Measurements from ENCODE around the gene CLK1. TPM values are rescaled to one million over a fixed set of nuclear protein-coding genes. Genes with fewer than 3 reads are reported as not detected.

CLK1 gene
- total and polyA plus RNA-seq, 2 of the 13 experiments (the other 11 are each of a cell fraction or from before 2014, with no cell fraction given): 66.6 to 101 TPM

DNA sequence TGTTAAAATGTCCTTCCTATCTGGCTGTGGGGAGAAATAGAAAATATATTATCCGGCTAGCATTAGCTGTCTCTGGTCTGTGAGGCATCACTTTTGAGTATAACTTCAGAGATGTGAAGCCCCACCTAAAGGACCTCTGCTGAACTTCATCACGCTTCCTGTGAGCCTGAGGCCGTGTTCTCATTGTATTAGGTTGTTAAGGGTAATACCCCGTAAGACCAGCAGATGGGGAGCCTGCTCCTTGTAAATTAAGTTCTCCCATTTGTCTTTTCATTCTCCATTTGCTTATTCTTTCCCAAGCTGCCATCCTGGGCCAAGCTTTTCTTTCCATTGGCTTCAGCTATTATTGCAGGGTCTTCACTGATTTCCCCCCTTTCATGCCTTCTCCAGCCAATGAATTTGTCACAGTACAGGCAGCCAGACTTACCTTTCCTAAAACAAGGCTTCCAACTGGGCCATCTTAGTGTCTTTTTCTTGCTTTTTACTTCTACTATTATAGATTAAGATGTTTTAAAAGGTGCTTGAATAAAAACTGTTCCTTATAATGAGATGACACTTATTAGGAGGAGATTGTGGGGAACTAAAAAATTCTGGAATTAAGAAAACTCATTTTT is 37.1 kb upstream of the CLK1 start (continued):
- TF ChIP-seq, protein P1, sequence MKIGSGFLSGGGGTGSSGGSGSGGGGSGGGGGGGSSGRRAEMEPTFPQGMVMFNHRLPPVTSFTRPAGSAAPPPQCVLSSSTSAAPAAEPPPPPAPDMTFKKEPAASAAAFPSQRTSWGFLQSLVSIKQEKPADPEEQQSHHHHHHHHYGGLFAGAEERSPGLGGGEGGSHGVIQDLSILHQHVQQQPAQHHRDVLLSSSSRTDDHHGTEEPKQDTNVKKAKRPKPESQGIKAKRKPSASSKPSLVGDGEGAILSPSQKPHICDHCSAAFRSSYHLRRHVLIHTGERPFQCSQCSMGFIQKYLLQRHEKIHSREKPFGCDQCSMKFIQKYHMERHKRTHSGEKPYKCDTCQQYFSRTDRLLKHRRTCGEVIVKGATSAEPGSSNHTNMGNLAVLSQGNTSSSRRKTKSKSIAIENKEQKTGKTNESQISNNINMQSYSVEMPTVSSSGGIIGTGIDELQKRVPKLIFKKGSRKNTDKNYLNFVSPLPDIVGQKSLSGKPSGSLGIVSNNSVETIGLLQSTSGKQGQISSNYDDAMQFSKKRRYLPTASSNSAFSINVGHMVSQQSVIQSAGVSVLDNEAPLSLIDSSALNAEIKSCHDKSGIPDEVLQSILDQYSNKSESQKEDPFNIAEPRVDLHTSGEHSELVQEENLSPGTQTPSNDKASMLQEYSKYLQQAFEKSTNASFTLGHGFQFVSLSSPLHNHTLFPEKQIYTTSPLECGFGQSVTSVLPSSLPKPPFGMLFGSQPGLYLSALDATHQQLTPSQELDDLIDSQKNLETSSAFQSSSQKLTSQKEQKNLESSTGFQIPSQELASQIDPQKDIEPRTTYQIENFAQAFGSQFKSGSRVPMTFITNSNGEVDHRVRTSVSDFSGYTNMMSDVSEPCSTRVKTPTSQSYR (CRISPR knock-in tag; IDR thresholded peaks at IDR 0.05; ENCODE audit: borderline replicate concordance): no peak
- TF ChIP-seq PAF1 (CRISPR knock-in tag; IDR thresholded peaks at IDR 0.05) (no peak), ZNF225 (CRISPR knock-in tag; IDR thresholded peaks at IDR 0.05) (no peak), SSRP1 (CRISPR knock-in tag; IDR thresholded peaks at IDR 0.05) (no peak), GPN1 (CRISPR knock-in tag; IDR thresholded peaks at IDR 0.05; ENCODE audit: borderline replicate concordance) (no peak), ZNF670 (CRISPR knock-in tag; IDR thresholded peaks at IDR 0.05; ENCODE audit: borderline replicate concordance) (no peak), ZNF451 (CRISPR knock-in tag; IDR thresholded peaks at IDR 0.05) (no peak), DNMT3B (CRISPR knock-in tag; conservative IDR thresholded peaks at IDR 0.05) (no peak), FOXC1 (CRISPR knock-in tag; IDR thresholded peaks at IDR 0.05; ENCODE audit: borderline replicate concordance) (no peak), ERF (CRISPR knock-in tag; IDR thresholded peaks at IDR 0.05) (peak; percentile 32; the same call in 1 of the 2 replicates), ZNF382 (CRISPR knock-in tag; IDR thresholded peaks at IDR 0.05; ENCODE audit: borderline replicate concordance) (no peak), HMGA1 (CRISPR knock-in tag; conservative IDR thresholded peaks at IDR 0.05) (no peak), ZNF775 (CRISPR knock-in tag; IDR thresholded peaks at IDR 0.05; ENCODE audit: borderline replicate concordance) (peak; percentile 98)
- TF ChIP-seq, protein P2, sequence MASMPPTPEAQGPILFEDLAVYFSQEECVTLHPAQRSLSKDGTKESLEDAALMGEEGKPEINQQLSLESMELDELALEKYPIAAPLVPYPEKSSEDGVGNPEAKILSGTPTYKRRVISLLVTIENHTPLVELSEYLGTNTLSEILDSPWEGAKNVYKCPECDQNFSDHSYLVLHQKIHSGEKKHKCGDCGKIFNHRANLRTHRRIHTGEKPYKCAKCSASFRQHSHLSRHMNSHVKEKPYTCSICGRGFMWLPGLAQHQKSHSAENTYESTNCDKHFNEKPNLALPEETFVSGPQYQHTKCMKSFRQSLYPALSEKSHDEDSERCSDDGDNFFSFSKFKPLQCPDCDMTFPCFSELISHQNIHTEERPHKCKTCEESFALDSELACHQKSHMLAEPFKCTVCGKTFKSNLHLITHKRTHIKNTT (CRISPR knock-in tag; IDR thresholded peaks at IDR 0.05): no peak
- TF ChIP-seq, protein P3, sequence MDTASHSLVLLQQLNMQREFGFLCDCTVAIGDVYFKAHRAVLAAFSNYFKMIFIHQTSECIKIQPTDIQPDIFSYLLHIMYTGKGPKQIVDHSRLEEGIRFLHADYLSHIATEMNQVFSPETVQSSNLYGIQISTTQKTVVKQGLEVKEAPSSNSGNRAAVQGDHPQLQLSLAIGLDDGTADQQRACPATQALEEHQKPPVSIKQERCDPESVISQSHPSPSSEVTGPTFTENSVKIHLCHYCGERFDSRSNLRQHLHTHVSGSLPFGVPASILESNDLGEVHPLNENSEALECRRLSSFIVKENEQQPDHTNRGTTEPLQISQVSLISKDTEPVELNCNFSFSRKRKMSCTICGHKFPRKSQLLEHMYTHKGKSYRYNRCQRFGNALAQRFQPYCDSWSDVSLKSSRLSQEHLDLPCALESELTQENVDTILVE (CRISPR knock-in tag; IDR thresholded peaks at IDR 0.05): 0 out of 2 replicates have a peak, but pooled peaks have one; percentile 43
- TF ChIP-seq, protein P4, sequence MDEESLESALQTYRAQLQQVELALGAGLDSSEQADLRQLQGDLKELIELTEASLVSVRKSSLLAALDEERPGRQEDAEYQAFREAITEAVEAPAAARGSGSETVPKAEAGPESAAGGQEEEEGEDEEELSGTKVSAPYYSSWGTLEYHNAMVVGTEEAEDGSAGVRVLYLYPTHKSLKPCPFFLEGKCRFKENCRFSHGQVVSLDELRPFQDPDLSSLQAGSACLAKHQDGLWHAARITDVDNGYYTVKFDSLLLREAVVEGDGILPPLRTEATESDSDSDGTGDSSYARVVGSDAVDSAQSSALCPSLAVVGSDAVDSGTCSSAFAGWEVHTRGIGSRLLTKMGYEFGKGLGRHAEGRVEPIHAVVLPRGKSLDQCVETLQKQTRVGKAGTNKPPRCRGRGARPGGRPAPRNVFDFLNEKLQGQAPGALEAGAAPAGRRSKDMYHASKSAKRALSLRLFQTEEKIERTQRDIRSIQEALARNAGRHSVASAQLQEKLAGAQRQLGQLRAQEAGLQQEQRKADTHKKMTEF (CRISPR knock-in tag; IDR thresholded peaks at IDR 0.05): peak; percentile 26; the same call in 1 of the 2 replicates
- TF ChIP-seq, protein P5, sequence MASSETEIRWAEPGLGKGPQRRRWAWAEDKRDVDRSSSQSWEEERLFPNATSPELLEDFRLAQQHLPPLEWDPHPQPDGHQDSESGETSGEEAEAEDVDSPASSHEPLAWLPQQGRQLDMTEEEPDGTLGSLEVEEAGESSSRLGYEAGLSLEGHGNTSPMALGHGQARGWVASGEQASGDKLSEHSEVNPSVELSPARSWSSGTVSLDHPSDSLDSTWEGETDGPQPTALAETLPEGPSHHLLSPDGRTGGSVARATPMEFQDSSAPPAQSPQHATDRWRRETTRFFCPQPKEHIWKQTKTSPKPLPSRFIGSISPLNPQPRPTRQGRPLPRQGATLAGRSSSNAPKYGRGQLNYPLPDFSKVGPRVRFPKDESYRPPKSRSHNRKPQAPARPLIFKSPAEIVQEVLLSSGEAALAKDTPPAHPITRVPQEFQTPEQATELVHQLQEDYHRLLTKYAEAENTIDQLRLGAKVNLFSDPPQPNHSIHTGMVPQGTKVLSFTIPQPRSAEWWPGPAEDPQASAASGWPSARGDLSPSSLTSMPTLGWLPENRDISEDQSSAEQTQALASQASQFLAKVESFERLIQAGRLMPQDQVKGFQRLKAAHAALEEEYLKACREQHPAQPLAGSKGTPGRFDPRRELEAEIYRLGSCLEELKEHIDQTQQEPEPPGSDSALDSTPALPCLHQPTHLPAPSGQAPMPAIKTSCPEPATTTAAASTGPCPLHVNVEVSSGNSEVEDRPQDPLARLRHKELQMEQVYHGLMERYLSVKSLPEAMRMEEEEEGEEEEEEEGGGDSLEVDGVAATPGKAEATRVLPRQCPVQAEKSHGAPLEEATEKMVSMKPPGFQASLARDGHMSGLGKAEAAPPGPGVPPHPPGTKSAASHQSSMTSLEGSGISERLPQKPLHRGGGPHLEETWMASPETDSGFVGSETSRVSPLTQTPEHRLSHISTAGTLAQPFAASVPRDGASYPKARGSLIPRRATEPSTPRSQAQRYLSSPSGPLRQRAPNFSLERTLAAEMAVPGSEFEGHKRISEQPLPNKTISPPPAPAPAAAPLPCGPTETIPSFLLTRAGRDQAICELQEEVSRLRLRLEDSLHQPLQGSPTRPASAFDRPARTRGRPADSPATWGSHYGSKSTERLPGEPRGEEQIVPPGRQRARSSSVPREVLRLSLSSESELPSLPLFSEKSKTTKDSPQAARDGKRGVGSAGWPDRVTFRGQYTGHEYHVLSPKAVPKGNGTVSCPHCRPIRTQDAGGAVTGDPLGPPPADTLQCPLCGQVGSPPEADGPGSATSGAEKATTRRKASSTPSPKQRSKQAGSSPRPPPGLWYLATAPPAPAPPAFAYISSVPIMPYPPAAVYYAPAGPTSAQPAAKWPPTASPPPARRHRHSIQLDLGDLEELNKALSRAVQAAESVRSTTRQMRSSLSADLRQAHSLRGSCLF (CRISPR knock-in tag; IDR thresholded peaks at IDR 0.05; ENCODE audit: borderline replicate concordance): no peak
